ENCODE data around the gene ADGRD1. TPM values are rescaled to one million over a fixed set of nuclear protein-coding genes. Genes with fewer than 3 reads are reported as not detected.

Gene ADGRD1
- total and polyA plus RNA-seq, 2 donors: 0.94 to 2.1 TPM

DNA sequence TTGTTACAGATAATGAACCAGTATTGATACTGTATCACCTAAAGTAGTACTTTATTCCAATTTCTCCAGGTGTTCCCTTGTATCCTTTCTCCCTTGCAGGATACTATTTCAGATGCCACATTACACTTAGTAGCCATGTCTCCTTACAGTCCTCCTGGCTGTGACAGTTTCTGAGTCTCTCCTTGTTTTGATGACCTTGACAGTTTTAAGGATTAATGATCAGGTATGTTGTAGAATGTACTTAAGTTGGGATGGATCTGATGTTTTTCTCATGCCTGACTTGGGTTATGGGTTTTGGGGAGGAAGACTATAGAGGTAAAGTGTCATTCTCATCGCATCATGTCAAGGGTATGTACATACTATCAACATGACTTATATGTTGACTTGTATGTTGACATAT is 193.6 kb downstream of the ADGRD1 start:
- no peak overlapping the region for H3K4me3 ChIP-seq (ENCODE audit: low read length in 2 of 2)
- no peak for DNase-seq (ENCODE audit: low read depth in 6 of 9, low spot score in 9 of 9)
- WGBS: 95% methylated on average over 1 of the region's 1 CpG
- H3K27me3 ChIP-seq (ENCODE audit: control insufficient read depth in 2 of 2, insufficient read depth in 1 of 2, low read length in 1 of 2): no peaks in the 10 kb centered on the region
- no peaks in the 10 kb centered on the region for H3K4me1 ChIP-seq (ENCODE audit: control insufficient read depth in 2 of 2, insufficient read depth in 2 of 2, low read length in 2 of 2)
- H3K9me3 ChIP-seq (ENCODE audit: control insufficient read depth in 2 of 2, insufficient read depth in 1 of 2, low read length in 1 of 2): no peaks in the 10 kb centered on the region
- H3K27ac ChIP-seq (ENCODE audit: low read depth in 1 of 2, low read length in 1 of 2): no peak overlapping the region
- H3K36me3 ChIP-seq (ENCODE audit: control insufficient read depth in 2 of 2, insufficient read depth in 2 of 2, low read length in 1 of 2): no peaks in the 10 kb centered on the region

DNA sequence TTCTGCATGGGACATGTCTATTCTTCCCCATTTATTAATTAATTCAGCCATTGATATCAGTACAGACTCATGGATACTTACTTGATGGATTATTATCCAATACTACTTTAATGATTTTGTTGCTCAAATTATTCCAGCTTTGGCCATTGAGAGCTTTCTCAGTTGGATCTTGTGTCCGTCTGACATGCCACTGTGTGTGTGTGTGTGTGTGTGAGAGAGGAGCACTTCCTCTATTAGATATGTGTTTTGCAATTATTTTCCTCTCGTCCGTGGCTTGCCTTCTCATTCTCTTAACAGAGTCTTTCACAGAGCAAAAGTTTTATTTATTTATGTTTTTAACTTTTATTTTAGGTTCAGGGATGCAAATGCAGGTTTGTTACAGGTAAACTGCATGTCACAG is 194.2 kb downstream of the ADGRD1 start:
- no peak for DNase-seq (ENCODE audit: low read depth in 6 of 9, low spot score in 9 of 9)
- no peaks in the 10 kb centered on the region for H3K4me1 ChIP-seq (ENCODE audit: control insufficient read depth in 2 of 2, insufficient read depth in 2 of 2, low read length in 2 of 2)
- H3K4me3 ChIP-seq (ENCODE audit: low read length in 2 of 2): no peak overlapping the region
- H3K9me3 ChIP-seq (ENCODE audit: control insufficient read depth in 2 of 2, insufficient read depth in 1 of 2, low read length in 1 of 2): no peaks in the 10 kb centered on the region
- no peak overlapping the region for H3K27ac ChIP-seq (ENCODE audit: low read depth in 1 of 2, low read length in 1 of 2)
- H3K27me3 ChIP-seq (ENCODE audit: control insufficient read depth in 2 of 2, insufficient read depth in 1 of 2, low read length in 1 of 2): no peaks in the 10 kb centered on the region
- H3K36me3 ChIP-seq (ENCODE audit: control insufficient read depth in 2 of 2, insufficient read depth in 2 of 2, low read length in 1 of 2): no peaks in the 10 kb centered on the region
- 87% methylated on average over 3 of the region's 3 CpGs for WGBS

DNA sequence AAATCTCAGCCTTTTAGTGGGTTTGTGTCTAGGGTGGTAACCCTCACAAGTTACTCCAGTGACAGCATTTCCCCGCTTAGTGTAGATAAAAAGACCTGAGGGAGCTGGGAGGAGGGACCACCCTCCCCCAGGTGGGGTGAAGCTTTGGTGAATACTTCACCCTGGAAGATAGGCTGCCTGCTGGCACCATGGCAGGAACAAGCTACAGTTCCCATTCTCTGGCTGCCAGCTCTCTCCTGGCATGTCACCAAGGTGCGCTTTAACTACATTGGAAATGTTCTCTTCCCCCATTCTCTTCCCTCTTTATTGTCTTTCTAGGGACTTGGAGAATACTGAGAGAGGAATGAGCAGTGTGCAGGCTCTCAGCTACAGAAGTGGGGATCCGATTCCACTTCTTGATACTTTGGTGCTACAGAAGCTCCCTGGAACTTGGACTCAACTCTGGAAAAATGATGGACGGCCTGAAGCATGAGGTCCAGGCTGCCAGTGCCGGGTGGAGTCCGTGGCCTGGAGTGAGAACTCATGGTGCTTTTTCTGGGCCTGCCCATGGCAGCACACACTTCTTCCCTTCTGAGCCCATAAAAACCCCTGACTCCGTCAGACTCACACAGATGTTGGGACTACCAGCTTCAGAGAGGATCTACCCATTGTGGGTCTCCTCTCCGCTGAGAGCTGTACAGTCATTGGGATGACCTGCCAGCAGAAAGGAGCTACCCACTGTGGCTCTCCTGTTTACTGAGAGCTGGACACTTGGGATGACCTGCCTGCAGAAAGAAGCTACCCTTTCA is 198.0 kb downstream of the ADGRD1 start:
- no peaks in the 10 kb centered on the region for H3K4me1 ChIP-seq (ENCODE audit: control insufficient read depth in 2 of 2, insufficient read depth in 2 of 2, low read length in 2 of 2)
- no peaks in the 10 kb centered on the region for H3K27me3 ChIP-seq (ENCODE audit: control insufficient read depth in 2 of 2, insufficient read depth in 1 of 2, low read length in 1 of 2)
- no peaks in the 10 kb centered on the region for H3K9me3 ChIP-seq (ENCODE audit: control insufficient read depth in 2 of 2, insufficient read depth in 1 of 2, low read length in 1 of 2)
- DNase-seq (ENCODE audit: low read depth in 6 of 9, low spot score in 9 of 9): no peak
- H3K36me3 ChIP-seq (ENCODE audit: control insufficient read depth in 2 of 2, insufficient read depth in 2 of 2, low read length in 1 of 2): no peaks in the 10 kb centered on the region
- WGBS: 94% methylated on average over 8 of the region's 8 CpGs
- no peak overlapping the region for H3K27ac ChIP-seq (ENCODE audit: low read depth in 1 of 2, low read length in 1 of 2)
- H3K4me3 ChIP-seq (ENCODE audit: low read length in 2 of 2): no peak overlapping the region

DNA sequence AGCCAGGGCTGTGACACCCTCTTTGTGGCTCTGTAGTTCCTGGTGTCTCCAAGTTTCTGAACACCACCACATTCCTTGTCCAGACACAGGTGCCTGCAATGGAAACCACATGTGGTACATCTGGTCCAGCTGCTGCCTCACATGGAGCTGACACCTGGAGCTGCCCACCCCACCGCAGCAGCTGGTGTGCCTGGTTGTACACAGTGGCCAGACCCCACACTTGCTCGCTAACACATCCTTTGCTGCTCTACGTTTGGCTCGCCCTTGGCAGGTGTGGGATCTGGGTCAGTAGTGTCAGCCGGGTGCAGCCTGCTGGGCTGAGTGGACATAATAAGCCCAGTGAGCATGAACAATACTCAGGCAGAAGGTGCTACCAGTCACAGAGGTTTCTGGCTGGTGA is 198.9 kb downstream of the ADGRD1 start:
- Histone ChIP-seq H3K4me3 (ENCODE audit: low read length in 2 of 2) (no peak overlapping the region), H3K9me3 (ENCODE audit: control insufficient read depth in 2 of 2, insufficient read depth in 1 of 2, low read length in 1 of 2) (no peaks in the 10 kb centered on the region), H3K4me1 (ENCODE audit: control insufficient read depth in 2 of 2, insufficient read depth in 2 of 2, low read length in 2 of 2) (no peaks in the 10 kb centered on the region), H3K27ac (ENCODE audit: low read depth in 1 of 2, low read length in 1 of 2) (no peak overlapping the region), H3K27me3 (ENCODE audit: control insufficient read depth in 2 of 2, insufficient read depth in 1 of 2, low read length in 1 of 2) (no peaks in the 10 kb centered on the region), H3K36me3 (ENCODE audit: control insufficient read depth in 2 of 2, insufficient read depth in 2 of 2, low read length in 1 of 2) (no peaks in the 10 kb centered on the region)
- WGBS: 80% methylated on average over 5 of the region's 5 CpGs
- no peak for DNase-seq (ENCODE audit: low read depth in 6 of 9, low spot score in 9 of 9)

DNA sequence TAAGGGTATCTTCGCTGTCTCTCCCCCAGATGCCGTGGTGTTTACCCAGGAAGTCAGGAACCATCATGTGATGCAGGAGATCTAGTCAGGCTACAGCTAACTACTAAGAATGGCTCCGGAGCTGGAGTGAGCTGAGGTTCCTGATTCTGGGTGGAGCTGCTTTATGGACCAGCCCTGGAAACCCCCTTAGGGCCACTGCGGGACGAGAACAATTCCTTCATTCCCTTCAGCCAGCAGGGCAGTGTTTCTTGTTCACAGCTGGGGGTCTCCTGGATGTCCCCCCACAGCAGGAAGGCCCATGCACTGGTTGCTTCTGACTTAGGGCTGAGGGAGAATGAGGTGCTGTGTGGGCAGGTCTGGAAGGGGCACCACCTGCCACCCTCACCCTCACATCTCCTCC is 199.3 kb downstream of the ADGRD1 start:
- H3K9me3 ChIP-seq (ENCODE audit: control insufficient read depth in 2 of 2, insufficient read depth in 1 of 2, low read length in 1 of 2): no peaks in the 10 kb centered on the region
- no peaks in the 10 kb centered on the region for H3K27me3 ChIP-seq (ENCODE audit: control insufficient read depth in 2 of 2, insufficient read depth in 1 of 2, low read length in 1 of 2)
- H3K27ac ChIP-seq (ENCODE audit: low read depth in 1 of 2, low read length in 1 of 2): no peak overlapping the region
- no peak for DNase-seq (ENCODE audit: low read depth in 6 of 9, low spot score in 9 of 9)
- no peaks in the 10 kb centered on the region for H3K36me3 ChIP-seq (ENCODE audit: control insufficient read depth in 2 of 2, insufficient read depth in 2 of 2, low read length in 1 of 2)
- no peak overlapping the region for H3K4me3 ChIP-seq (ENCODE audit: low read length in 2 of 2)
- WGBS: 91% methylated on average over 5 of the region's 5 CpGs
- H3K4me1 ChIP-seq (ENCODE audit: control insufficient read depth in 2 of 2, insufficient read depth in 2 of 2, low read length in 2 of 2): no peaks in the 10 kb centered on the region

DNA sequence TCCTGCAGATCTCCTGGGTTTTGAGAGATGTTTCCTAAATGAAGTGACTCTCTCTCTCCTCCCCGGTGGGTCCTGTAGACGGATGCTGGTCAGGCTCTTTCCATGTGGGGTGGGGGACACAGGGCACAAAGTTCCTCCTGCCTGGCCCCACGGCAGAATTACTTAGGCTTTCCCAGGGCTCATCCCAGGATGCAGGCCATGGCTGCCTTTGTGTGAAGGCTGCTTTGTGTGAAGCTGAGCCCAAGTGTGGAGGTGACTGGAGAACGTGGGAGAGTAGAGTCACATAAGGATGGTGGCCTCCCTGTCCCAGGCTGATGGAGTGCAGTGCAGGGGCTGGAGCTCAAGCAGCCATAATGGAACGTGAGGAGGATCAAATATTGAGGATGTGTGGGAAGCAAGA is 200.2 kb downstream of the ADGRD1 start:
- no peaks in the 10 kb centered on the region for H3K27me3 ChIP-seq (ENCODE audit: control insufficient read depth in 2 of 2, insufficient read depth in 1 of 2, low read length in 1 of 2)
- no peaks in the 10 kb centered on the region for H3K36me3 ChIP-seq (ENCODE audit: control insufficient read depth in 2 of 2, insufficient read depth in 2 of 2, low read length in 1 of 2)
- H3K27ac ChIP-seq (ENCODE audit: low read depth in 1 of 2, low read length in 1 of 2): no peak overlapping the region
- H3K9me3 ChIP-seq (ENCODE audit: control insufficient read depth in 2 of 2, insufficient read depth in 1 of 2, low read length in 1 of 2): no peaks in the 10 kb centered on the region
- no peak overlapping the region for H3K4me3 ChIP-seq (ENCODE audit: low read length in 2 of 2)
- DNase-seq (ENCODE audit: low read depth in 6 of 9, low spot score in 9 of 9): no peak
- H3K4me1 ChIP-seq (ENCODE audit: control insufficient read depth in 2 of 2, insufficient read depth in 2 of 2, low read length in 2 of 2): no peaks in the 10 kb centered on the region
- 85% methylated on average over 5 of the region's 5 CpGs for WGBS

DNA sequence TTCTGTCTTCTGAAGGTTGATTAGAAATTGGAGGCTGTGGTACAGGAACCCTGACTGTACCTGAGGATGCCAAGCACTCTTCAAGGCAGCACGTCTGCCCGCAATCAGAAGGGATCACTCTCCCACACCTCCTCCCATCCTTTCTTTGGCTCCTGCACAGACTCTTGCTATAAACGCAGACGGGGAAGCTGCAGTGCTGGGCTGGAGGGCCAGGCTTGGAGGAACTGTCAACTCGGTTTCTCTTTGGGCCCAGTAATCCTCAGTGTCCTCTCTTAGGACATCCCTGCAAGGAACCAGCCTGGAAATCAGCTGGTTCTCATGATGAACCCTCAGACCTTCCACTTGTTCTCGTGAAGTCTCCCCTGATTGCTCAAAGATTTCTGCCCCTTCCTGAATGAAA is 201.4 kb downstream of the ADGRD1 start:
- Histone ChIP-seq H3K36me3 (ENCODE audit: control insufficient read depth in 2 of 2, insufficient read depth in 2 of 2, low read length in 1 of 2) (no peaks in the 10 kb centered on the region), H3K4me1 (ENCODE audit: control insufficient read depth in 2 of 2, insufficient read depth in 2 of 2, low read length in 2 of 2) (no peaks in the 10 kb centered on the region), H3K4me3 (ENCODE audit: low read length in 2 of 2) (no peak overlapping the region), H3K27ac (ENCODE audit: low read depth in 1 of 2, low read length in 1 of 2) (no peak overlapping the region), H3K27me3 (ENCODE audit: control insufficient read depth in 2 of 2, insufficient read depth in 1 of 2, low read length in 1 of 2) (no peaks in the 10 kb centered on the region), H3K9me3 (ENCODE audit: control insufficient read depth in 2 of 2, insufficient read depth in 1 of 2, low read length in 1 of 2) (no peaks in the 10 kb centered on the region)
- 93% methylated on average over 6 of the region's 6 CpGs for WGBS
- DNase-seq (ENCODE audit: low read depth in 6 of 9, low spot score in 9 of 9): no peak

DNA sequence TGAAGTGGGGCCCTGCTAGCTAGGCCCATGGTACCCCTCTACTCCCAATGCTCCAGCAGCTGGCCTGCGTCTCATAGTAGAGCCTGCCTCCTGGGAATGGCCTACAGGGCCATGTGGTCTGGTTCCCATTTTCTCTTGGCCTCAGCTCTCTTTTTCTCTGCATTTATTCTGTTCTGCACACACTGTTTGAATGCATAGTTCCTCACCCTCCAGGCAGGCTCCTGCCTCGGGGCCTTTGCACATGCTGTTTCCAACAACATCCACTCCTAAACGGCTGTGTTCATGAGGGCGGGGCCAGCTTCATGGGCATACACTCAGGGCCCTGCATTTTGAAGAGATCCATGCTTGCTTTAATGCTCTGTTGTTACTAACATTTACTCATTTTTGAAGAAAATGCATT is 204.0 kb downstream of the ADGRD1 start:
- Histone ChIP-seq H3K27me3 (ENCODE audit: control insufficient read depth in 2 of 2, insufficient read depth in 1 of 2, low read length in 1 of 2) (no peaks in the 10 kb centered on the region), H3K4me3 (ENCODE audit: low read length in 2 of 2) (no peak overlapping the region), H3K36me3 (ENCODE audit: control insufficient read depth in 2 of 2, insufficient read depth in 2 of 2, low read length in 1 of 2) (no peaks in the 10 kb centered on the region), H3K9me3 (ENCODE audit: control insufficient read depth in 2 of 2, insufficient read depth in 1 of 2, low read length in 1 of 2) (no peaks in the 10 kb centered on the region), H3K27ac (ENCODE audit: low read depth in 1 of 2, low read length in 1 of 2) (no peak overlapping the region), H3K4me1 (ENCODE audit: control insufficient read depth in 2 of 2, insufficient read depth in 2 of 2, low read length in 2 of 2) (no peaks in the 10 kb centered on the region)
- 83% methylated on average over 4 of the region's 4 CpGs for WGBS
- DNase-seq (ENCODE audit: low read depth in 6 of 9, low spot score in 9 of 9): no peak

DNA sequence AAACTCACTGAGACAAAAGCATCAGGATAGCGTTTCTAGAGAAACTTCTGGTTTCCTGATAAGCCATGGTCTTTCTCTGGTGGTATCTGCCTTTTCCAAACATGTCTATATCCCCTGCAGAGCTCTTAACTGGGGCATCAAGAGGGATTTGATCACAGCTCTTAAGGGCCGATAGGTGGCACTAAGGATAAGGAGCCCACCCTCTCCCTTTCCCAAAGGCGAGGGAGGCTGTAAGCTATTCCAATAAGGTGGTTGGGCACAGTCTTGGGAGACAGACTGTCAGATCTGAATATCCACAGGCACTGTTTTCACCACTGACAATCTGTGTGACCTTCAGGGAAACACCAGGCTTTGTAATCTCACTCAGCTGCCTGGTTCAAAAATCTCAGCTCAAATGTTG is 206.0 kb downstream of the ADGRD1 start:
- peaks cover 0 to 2% of the 10 kb centered on the region in 2 donors for H3K27me3 ChIP-seq (ENCODE audit: control insufficient read depth in 2 of 2, insufficient read depth in 1 of 2, low read length in 1 of 2)
- H3K9me3 ChIP-seq (ENCODE audit: control insufficient read depth in 2 of 2, insufficient read depth in 1 of 2, low read length in 1 of 2): no peaks in the 10 kb centered on the region
- H3K4me1 ChIP-seq (ENCODE audit: control insufficient read depth in 2 of 2, insufficient read depth in 2 of 2, low read length in 2 of 2): no peaks in the 10 kb centered on the region
- no peak for DNase-seq (ENCODE audit: low read depth in 6 of 9, low spot score in 9 of 9)
- no peaks in the 10 kb centered on the region for H3K36me3 ChIP-seq (ENCODE audit: control insufficient read depth in 2 of 2, insufficient read depth in 2 of 2, low read length in 1 of 2)
- WGBS: 94% methylated on average over 3 of the region's 3 CpGs
- no peak overlapping the region for H3K27ac ChIP-seq (ENCODE audit: low read depth in 1 of 2, low read length in 1 of 2)
- H3K4me3 ChIP-seq (ENCODE audit: low read length in 2 of 2): no peak overlapping the region
